Breast epithelium (tissue), 4 donors: ENCODE measurements around the gene MYPOP. TPM values are rescaled to one million over a fixed set of nuclear protein-coding genes. Genes with fewer than 3 reads are reported as not detected.

Source experiments
- DNase-seq, 2 donors: peaks; one replicate each; pipeline ENCODE4 v3.0.0-alpha.2; 2019; ENCODE audit warnings: low spot score in 2 of 2
- H3K27ac ChIP-seq, 2 donors: fragments of 200-600 bp; sonication (generic) in 1 of 2; one replicate each; pipeline ENCODE4 v1.5.1; 2016 to 2019; ENCODE audit warnings: mild to moderate bottlenecking in 1 of 2
- H3K27me3 ChIP-seq, 2 donors: fragments of 200-600 bp; sonication (generic) in 1 of 2; one replicate each; pipeline versions ENCODE4 v1.5.1 to v1.6.0; 2017 to 2019; ENCODE audit warnings: control low read depth in 1 of 2, mild to moderate bottlenecking in 1 of 2
- H3K36me3 ChIP-seq: fragments of 200-600 bp; one replicate; pipeline ENCODE4 v1.5.1; 2019
- H3K4me1 ChIP-seq, 2 donors: fragments of 200-600 bp; sonication (generic); one replicate each; pipeline ENCODE4 v1.5.1; 2016 to 2019; ENCODE audit warnings: control low read depth in 1 of 2
- H3K4me3 ChIP-seq, 3 donors: fragments of 200-600 bp; sonication (generic); 1 replicate in 2 of 3; 2 replicates in 1 of 3; pipeline ENCODE4 v1.5.1; 2016 to 2019; ENCODE audit warnings: mild to moderate bottlenecking in 3 of 3, moderate library complexity in 2 of 3
- H3K9me3 ChIP-seq, 2 donors: fragments of 200-600 bp; sonication (generic) in 1 of 2; one replicate each; pipeline ENCODE4 v1.5.1; 2016 to 2019; ENCODE audit warnings: control low read depth in 1 of 2
- POLR2A ChIP-seq: fragments of 450-650 bp; IDR thresholded peaks from one replicate; pipeline ENCODE4 v1.6.1; 2016; ENCODE audit warnings: antibody characterized with exemption, mild to moderate bottlenecking, moderate library complexity
- POLR2AphosphoS5 ChIP-seq, 3 donors: sonication (generic); formaldehyde crosslinking; IDR thresholded peaks; one replicate each; pipeline ENCODE4 v1.6.1; 2017; ENCODE audit warnings: antibody characterized with exemption in 3 of 3
- intact Hi-C: fragments of 100-400 bp; cut with DNase I; formaldehyde crosslinking; loops from one replicate; pipeline ENCODE4 v1.15.1; 2023; ENCODE audit warnings: low total_unique reads
- total RNA-seq, 3 donors: library from RNA; depleted of rRNA; stranded (reverse); fragments of >200 nt; gene quantifications; one replicate each; pipeline ENCODE4 v1.1.0, GENCODE V29; 2016
- TF ChIP-seq, protein P1 (sequence below), 3 donors: fragments of 450-650 bp; IDR thresholded peaks; one replicate each; pipeline ENCODE4 v1.5.1; 2016 to 2017; ENCODE audit warnings: antibody characterized with exemption in 3 of 3, mild to moderate bottlenecking in 3 of 3, moderate library complexity in 3 of 3

Gene MYPOP, protein sequence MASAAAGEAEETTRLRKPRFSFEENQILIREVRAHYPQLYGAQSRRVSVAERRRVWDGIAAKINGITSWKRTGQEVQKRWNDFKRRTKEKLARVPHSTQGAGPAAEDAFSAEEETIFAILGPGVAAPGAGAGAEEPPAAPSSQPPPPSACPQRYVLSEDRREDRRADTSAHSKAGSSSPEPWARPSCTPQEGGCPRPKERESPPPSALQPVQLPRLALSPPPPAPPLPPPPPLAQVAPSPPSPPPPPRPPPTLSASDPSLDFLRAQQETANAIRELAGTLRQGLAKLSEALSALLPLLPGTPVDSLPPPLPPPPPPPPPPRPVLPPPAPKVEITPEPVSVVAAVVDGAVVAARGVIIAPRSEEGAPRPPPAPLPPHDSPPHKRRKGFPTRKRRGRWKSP
- 1 to 10 TPM; 2.0 to 5.9 (median 2.4) TPM for total RNA-seq

DNA sequence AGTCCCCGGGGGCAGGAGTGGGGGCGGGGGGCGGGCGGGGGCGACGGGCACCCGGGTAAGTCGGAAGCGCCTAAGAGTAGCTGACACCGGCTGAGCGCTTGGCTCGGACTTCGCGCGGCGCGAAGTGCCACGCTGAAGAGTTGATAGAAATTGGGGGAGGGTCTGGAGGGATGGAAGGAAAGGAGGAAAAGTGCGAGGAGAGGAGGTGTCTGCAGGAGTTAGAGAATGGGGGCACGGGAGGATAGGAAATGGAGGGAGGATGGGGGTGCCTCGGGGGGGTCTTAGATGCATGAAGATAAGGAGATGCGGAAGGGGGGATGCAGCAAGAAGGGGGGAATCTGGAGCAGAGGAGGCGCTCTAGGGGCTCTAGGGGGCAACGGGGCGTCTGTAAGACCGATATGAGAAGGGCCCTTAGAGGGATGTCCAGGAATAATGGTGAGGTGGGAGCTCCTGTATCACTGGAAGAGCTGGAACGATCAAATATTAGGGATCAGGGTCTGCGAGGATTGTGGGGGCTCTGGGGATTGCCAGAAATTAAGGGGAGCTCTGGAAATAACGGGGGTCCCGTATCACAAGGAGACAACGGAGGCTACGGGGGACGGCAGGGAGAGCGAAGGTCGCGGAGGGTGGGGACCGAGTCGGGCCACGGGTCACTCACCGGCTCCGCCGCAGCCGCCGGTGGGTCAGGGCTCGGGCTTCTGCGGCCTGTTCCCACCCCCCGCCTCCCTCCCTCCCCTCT lies at the start of gene MYPOP:
MYPOP (minus strand) TSS at position 702 of the 739 bp plus-strand sequence. CDS start 840 bp downstream, outside the sequence.
- intact Hi-C loops = loop anchor here (1.0 kb wide), 1 partner anchor 28 kb away; no protein-coding TSS in a partner anchor
- peak in 1 of 2 donors; percentile 21 for DNase-seq
- Histone ChIP-seq H3K27ac (peak within 1 kb of the TSS; percentile 77 to 89), H3K9me3 (no peaks in the 10 kb centered on the region), H3K36me3 (no peaks in the 10 kb centered on the region), H3K27me3 (no peaks in the 10 kb centered on the region), H3K4me3 (peak within 1 kb of the TSS; percentile 59 to 79 (median 75)), H3K4me1 (no peaks in the 10 kb centered on the region)
- TF ChIP-seq, protein P1, sequence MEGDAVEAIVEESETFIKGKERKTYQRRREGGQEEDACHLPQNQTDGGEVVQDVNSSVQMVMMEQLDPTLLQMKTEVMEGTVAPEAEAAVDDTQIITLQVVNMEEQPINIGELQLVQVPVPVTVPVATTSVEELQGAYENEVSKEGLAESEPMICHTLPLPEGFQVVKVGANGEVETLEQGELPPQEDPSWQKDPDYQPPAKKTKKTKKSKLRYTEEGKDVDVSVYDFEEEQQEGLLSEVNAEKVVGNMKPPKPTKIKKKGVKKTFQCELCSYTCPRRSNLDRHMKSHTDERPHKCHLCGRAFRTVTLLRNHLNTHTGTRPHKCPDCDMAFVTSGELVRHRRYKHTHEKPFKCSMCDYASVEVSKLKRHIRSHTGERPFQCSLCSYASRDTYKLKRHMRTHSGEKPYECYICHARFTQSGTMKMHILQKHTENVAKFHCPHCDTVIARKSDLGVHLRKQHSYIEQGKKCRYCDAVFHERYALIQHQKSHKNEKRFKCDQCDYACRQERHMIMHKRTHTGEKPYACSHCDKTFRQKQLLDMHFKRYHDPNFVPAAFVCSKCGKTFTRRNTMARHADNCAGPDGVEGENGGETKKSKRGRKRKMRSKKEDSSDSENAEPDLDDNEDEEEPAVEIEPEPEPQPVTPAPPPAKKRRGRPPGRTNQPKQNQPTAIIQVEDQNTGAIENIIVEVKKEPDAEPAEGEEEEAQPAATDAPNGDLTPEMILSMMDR (IDR thresholded peaks at IDR 0.05) = no peak
- TF ChIP-seq POLR2A = no peak

DNA sequence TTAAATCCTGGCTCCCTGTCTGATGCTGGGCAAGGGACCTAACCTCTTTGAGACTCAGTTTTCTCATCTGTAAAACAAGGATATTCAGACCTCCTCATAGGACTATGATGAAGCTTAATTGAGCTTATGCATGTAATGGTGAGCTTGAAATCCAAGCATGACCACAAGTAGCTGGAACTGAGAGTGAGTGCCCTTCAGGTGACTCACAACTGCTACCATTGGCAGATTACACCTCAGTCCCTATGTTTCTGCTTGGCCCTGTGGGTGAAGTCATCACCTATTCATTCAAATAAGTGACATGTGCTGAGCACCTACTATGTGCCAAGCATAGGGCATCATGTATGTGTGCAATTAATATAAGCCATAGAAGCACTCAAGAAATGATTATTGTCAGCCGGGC lies 45.5 kb upstream of the MYPOP start:
- H3K4me3 ChIP-seq = no peak overlapping the region
- no peaks in the 10 kb centered on the region for H3K4me1 ChIP-seq
- intact Hi-C loops = no loop called here
- H3K9me3 ChIP-seq = peaks cover 0 to 3% of the 10 kb centered on the region in 2 donors
- TF ChIP-seq POLR2AphosphoS5 (IDR thresholded peaks at IDR 0.05) = no peak
- TF ChIP-seq, protein P1 (IDR thresholded peaks at IDR 0.05) = no peak
- peaks cover 0 to 13% of the 10 kb centered on the region in 2 donors for H3K27me3 ChIP-seq
- H3K27ac ChIP-seq = no peak overlapping the region
- DNase-seq = no peak
- H3K36me3 ChIP-seq = no peaks in the 10 kb centered on the region

DNA sequence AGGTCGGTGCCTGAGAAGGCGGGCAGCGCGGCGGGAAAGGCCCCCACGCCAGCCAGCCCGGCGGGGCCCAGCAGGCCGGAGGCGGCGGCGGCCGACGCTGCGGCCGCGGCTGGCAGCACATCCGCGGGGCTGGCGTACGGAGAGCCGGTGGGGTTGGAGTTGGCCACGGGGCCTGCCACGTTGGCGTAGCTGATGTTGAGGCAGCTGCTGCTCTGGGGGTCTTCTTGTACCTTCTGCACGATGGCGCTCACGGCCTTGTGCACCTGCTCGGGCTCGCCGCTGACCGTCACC lies 38.0 kb upstream of the MYPOP start:
- no peaks in the 10 kb centered on the region for H3K36me3 ChIP-seq
- no peak for DNase-seq
- H3K27ac ChIP-seq = no peak overlapping the region
- H3K9me3 ChIP-seq = no peaks in the 10 kb centered on the region
- peaks cover 0 to 42% of the 10 kb centered on the region in 2 donors for H3K27me3 ChIP-seq
- TF ChIP-seq, protein P1 (IDR thresholded peaks at IDR 0.05) = no peak
- TF ChIP-seq POLR2A (no peak), POLR2AphosphoS5 (IDR thresholded peaks at IDR 0.05) (no peak)
- H3K4me3 ChIP-seq = peak overlapping the region in 2 of 3 donors; percentile 35 to 54
- no peaks in the 10 kb centered on the region for H3K4me1 ChIP-seq
- intact Hi-C loops = loop anchor here (5.0 kb wide), 1 partner anchor 1088 kb away; no protein-coding TSS in a partner anchor

DNA sequence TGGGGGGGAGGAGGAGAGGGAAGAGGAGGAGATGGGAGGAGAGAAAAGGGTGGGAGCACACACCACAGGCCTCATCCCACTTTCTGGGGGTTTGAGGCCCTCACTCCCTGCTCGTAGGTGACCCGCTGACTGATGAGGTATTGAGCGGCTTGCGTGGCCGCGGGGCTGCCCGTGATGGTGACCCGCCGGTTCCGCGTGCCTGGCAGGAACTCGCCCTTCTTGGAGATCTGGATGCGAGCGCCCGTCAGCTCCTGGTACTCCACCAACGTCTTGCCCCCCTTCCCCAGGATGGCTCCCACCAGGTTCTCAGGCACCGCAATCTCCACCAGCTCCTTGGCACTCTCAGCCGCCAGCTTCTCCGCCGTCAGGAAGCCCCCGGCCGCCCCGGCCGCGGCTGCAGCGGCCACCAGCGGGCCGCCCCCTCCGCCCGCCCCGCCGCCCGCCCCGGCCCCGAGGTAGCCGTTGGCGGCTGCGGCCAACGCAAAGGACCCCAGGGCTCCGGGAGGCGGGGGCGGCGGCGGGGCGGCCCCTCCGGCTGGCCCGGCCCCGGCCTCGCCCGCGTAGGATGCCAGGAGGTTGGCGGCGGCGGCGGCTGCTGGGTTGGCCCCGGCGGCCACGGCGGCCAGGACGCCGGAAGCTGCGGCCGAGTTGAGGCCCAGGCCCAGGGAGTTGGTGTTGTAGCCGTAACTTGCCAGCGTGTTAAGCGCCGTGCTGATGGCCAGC lies 37.5 kb upstream of the MYPOP start:
- no peak overlapping the region for H3K27ac ChIP-seq
- peaks cover 0 to 45% of the 10 kb centered on the region in 2 donors for H3K27me3 ChIP-seq
- intact Hi-C loops = loop anchor here (5.0 kb wide), 1 partner anchor 1088 kb away; no protein-coding TSS in a partner anchor
- no peaks in the 10 kb centered on the region for H3K36me3 ChIP-seq
- H3K4me3 ChIP-seq = peak overlapping the region in 2 of 3 donors; percentile 35 to 54
- H3K4me1 ChIP-seq = no peaks in the 10 kb centered on the region
- no peak for DNase-seq
- H3K9me3 ChIP-seq = no peaks in the 10 kb centered on the region
- TF ChIP-seq, protein P1 (IDR thresholded peaks at IDR 0.05) = no peak
- TF ChIP-seq POLR2AphosphoS5 (IDR thresholded peaks at IDR 0.05) (no peak), POLR2A (no peak)
